BLaER1 (cell line): Measurements from ENCODE around the gene DTX1.

ENCODE experiments used
- H3K27ac ChIP-seq: shearing (Covaris generic); formaldehyde crosslinking; 2 replicates; pipeline ENCODE4 v1.8.1; 2022
- H3K27me3 ChIP-seq: shearing (Covaris generic); formaldehyde crosslinking; 2 replicates; pipeline ENCODE4 v1.8.1; 2022
- H3K36me3 ChIP-seq: shearing (Covaris generic); formaldehyde crosslinking; 2 replicates; pipeline ENCODE4 v1.8.1; 2022
- H3K4me1 ChIP-seq: shearing (Covaris generic); formaldehyde crosslinking; 2 replicates; pipeline ENCODE4 v1.8.1; 2022
- H3K4me2 ChIP-seq: shearing (Covaris generic); formaldehyde crosslinking; 2 replicates; pipeline ENCODE4 v1.8.1; 2022
- H3K4me3 ChIP-seq: shearing (Covaris generic); formaldehyde crosslinking; 2 replicates; pipeline ENCODE4 v1.8.1; 2022
- H3K9ac ChIP-seq: shearing (Covaris generic); formaldehyde crosslinking; 2 replicates; pipeline ENCODE4 v1.8.1; 2022
- H3K9me3 ChIP-seq: shearing (Covaris generic); formaldehyde crosslinking; 2 replicates; pipeline ENCODE4 v1.8.1; 2022
- H4K20me1 ChIP-seq: shearing (Covaris generic); formaldehyde crosslinking; 2 replicates; pipeline ENCODE4 v1.8.1; 2022
- Cebpa-rat ChIP-seq: shearing (Covaris generic); IDR thresholded peaks from 2 replicates; pipeline ENCODE4 v1.8.1; 2022

DTX1 gene

GRCh38 chr12:113077859-113078255 lies 21.3 kb downstream of the DTX1 start:
- Histone ChIP-seq H3K27ac (no peak overlapping the region), H3K9me3 (no peaks in the 10 kb centered on the region), H3K4me1 (peaks cover 88% of the 10 kb centered on the region), H3K4me3 (no peak overlapping the region; the same call in 1 of the 2 replicates), H3K36me3 (peaks cover 41% of the 10 kb centered on the region), H3K27me3 (peaks cover 7% of the 10 kb centered on the region; the same call in 1 of the 2 replicates), H4K20me1 (peaks cover 18% of the 10 kb centered on the region; the same call in 1 of the 2 replicates), H3K4me2 (peak overlapping the region; percentile 17), H3K9ac (no peak overlapping the region)
- no peak for TF ChIP-seq Cebpa-rat

- Histone ChIP-seq H3K4me1 (peaks cover 87% of the 10 kb centered on the region), H3K27ac (peak overlapping the region; percentile 18; the same call in 1 of the 2 replicates), H3K4me3 (no peak overlapping the region), H3K27me3 (peaks cover 7% of the 10 kb centered on the region; the same call in 1 of the 2 replicates), H3K36me3 (peaks cover 64% of the 10 kb centered on the region), H3K9me3 (no peaks in the 10 kb centered on the region), H3K9ac (0 out of 2 replicates have a peak overlapping the region, but pooled peaks have one; percentile 19), H4K20me1 (peaks cover 13% of the 10 kb centered on the region; the same call in 1 of the 2 replicates), H3K4me2 (peak overlapping the region; percentile 36)
- no peak for TF ChIP-seq Cebpa-rat
Measured at GRCh38 chr12:113081873-113082272, 25.3 kb downstream of the DTX1 start.

- peak overlapping the region; percentile 36; the same call in 1 of the 2 replicates for H3K4me2 ChIP-seq
- H3K4me1 ChIP-seq: peaks cover 92% of the 10 kb centered on the region
- peaks cover 20% of the 10 kb centered on the region; the same call in 1 of the 2 replicates for H4K20me1 ChIP-seq
- H3K27me3 ChIP-seq: peaks cover 4% of the 10 kb centered on the region; the same call in 1 of the 2 replicates
- no peak overlapping the region for H3K4me3 ChIP-seq
- peaks cover 60% of the 10 kb centered on the region for H3K36me3 ChIP-seq
- no peaks in the 10 kb centered on the region for H3K9me3 ChIP-seq
- H3K9ac ChIP-seq: 0 out of 2 replicates have a peak overlapping the region, but pooled peaks have one; percentile 19
- H3K27ac ChIP-seq: no peak overlapping the region
- peak; percentile 54; the same call in 1 of the 2 replicates for TF ChIP-seq Cebpa-rat
Measured at GRCh38 chr12:113082486-113083148, 26.1 kb downstream of the DTX1 start.

- H3K4me1 ChIP-seq: peaks cover 93% of the 10 kb centered on the region
- peak overlapping the region; percentile 48 for H3K4me2 ChIP-seq
- H3K9ac ChIP-seq: no peak overlapping the region
- H3K4me3 ChIP-seq: no peak overlapping the region
- no peak for TF ChIP-seq Cebpa-rat
- H3K27me3 ChIP-seq: no peaks in the 10 kb centered on the region
- H4K20me1 ChIP-seq: peaks cover 18% of the 10 kb centered on the region; the same call in 1 of the 2 replicates
- H3K9me3 ChIP-seq: no peaks in the 10 kb centered on the region
- no peak overlapping the region for H3K27ac ChIP-seq
- peaks cover 53% of the 10 kb centered on the region for H3K36me3 ChIP-seq
Measured at GRCh38 chr12:113083863-113084435, 27.4 kb downstream of the DTX1 start.

GRCh38 chr12:113086249-113087164 lies 30.0 kb downstream of the DTX1 start:
- H3K4me2 ChIP-seq: peak overlapping the region; percentile 71
- peak overlapping the region; percentile 26; the same call in 1 of the 2 replicates for H3K27ac ChIP-seq
- H3K9ac ChIP-seq: 0 out of 2 replicates have a peak overlapping the region, but pooled peaks have one; percentile 19
- no peak overlapping the region for H3K4me3 ChIP-seq
- H3K9me3 ChIP-seq: no peaks in the 10 kb centered on the region
- H4K20me1 ChIP-seq: peaks cover 43% of the 10 kb centered on the region; the same call in 1 of the 2 replicates
- H3K4me1 ChIP-seq: peaks cover 98% of the 10 kb centered on the region
- H3K36me3 ChIP-seq: peaks cover 44% of the 10 kb centered on the region; the same call in 1 of the 2 replicates
- no peaks in the 10 kb centered on the region for H3K27me3 ChIP-seq
- TF ChIP-seq Cebpa-rat: no peak

GRCh38 chr12:113087193-113087592 lies 30.7 kb downstream of the DTX1 start:
- Histone ChIP-seq H3K4me3 (no peak overlapping the region), H3K4me2 (peak overlapping the region; percentile 71), H3K9ac (peak overlapping the region; percentile 19; the same call in 1 of the 2 replicates)

GRCh38 chr12:113088037-113088436 lies 31.5 kb downstream of the DTX1 start:
- H3K27me3 ChIP-seq: no peaks in the 10 kb centered on the region
- peak overlapping the region; percentile 26; the same call in 1 of the 2 replicates for H3K27ac ChIP-seq
- H4K20me1 ChIP-seq: peaks cover 53% of the 10 kb centered on the region; the same call in 1 of the 2 replicates
- no peak overlapping the region for H3K9ac ChIP-seq
- peaks cover 99% of the 10 kb centered on the region for H3K4me1 ChIP-seq
- H3K36me3 ChIP-seq: peaks cover 36% of the 10 kb centered on the region; the same call in 1 of the 2 replicates
- no peak for TF ChIP-seq Cebpa-rat
- no peaks in the 10 kb centered on the region for H3K9me3 ChIP-seq
- no peak overlapping the region for H3K4me3 ChIP-seq
- peak overlapping the region; percentile 71 for H3K4me2 ChIP-seq

More at GRCh38 chr12:113087193-113087592, 30.7 kb downstream of the DTX1 start:
- Histone ChIP-seq H3K36me3 (peaks cover 45% of the 10 kb centered on the region; the same call in 1 of the 2 replicates), H3K27me3 (no peaks in the 10 kb centered on the region), H3K4me1 (peaks cover 98% of the 10 kb centered on the region), H3K27ac (peak overlapping the region; percentile 26; the same call in 1 of the 2 replicates), H3K9me3 (no peaks in the 10 kb centered on the region), H4K20me1 (peaks cover 50% of the 10 kb centered on the region; the same call in 1 of the 2 replicates)
- TF ChIP-seq Cebpa-rat: no peak

- peaks cover 53% of the 10 kb centered on the region; the same call in 1 of the 2 replicates for H4K20me1 ChIP-seq
- H3K27me3 ChIP-seq: no peaks in the 10 kb centered on the region
- H3K9me3 ChIP-seq: no peaks in the 10 kb centered on the region
- H3K4me3 ChIP-seq: no peak overlapping the region
- 0 out of 2 replicates have a peak overlapping the region, but pooled peaks have one; percentile 2 for H3K9ac ChIP-seq
- TF ChIP-seq Cebpa-rat: no peak
- peak overlapping the region; percentile 8; the same call in 1 of the 2 replicates for H3K27ac ChIP-seq
- H3K4me2 ChIP-seq: peak overlapping the region; percentile 74
- peaks cover 89% of the 10 kb centered on the region for H3K4me1 ChIP-seq
- peaks cover 29% of the 10 kb centered on the region; the same call in 1 of the 2 replicates for H3K36me3 ChIP-seq
Measured at GRCh38 chr12:113088971-113089756, 32.6 kb downstream of the DTX1 start.
